ENCODE measurements around the gene HSD17B7. TPM values are rescaled to one million over a fixed set of nuclear protein-coding genes. Genes with fewer than 3 reads are reported as not detected.
"Not testable (repeated sequence)": the region's sequence is repeated elsewhere in the genome, so short reads cannot be mapped to it uniquely, and the experiment has no call there.

Gene HSD17B7
- total and polyA plus RNA-seq, 2 of the 13 experiments (the other 11 are each of a cell fraction or from before 2014, with no cell fraction given) = 43.9 to 84.9 TPM

DNA sequence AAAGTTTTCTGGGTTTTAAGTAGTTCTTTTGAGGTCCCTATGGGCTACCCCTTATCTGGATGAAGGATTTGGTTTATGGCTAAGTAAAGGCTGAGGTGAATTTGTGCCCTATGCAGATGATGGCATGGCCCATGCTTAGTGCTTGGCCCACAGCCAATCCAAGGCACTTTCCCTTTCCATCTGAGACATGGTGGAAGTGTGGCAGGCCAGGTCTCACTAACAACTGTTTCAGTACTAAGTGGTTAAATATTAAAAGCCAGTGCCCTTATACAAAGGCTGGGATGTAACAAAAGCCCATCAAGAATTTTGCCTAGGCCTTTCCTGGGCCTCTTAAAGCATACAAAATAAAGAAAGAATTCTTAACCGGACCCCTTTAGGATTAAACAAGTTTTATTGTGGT is 1.7 kb upstream of the HSD17B7 start:
- peak overlapping the region in 2 of 3 experiments; percentile 13 to 23; a peak in 3 of 6 replicates for H3K4me3 ChIP-seq (replicated peaks in 1 of 3; ENCODE audit: insufficient read depth in 1 of 3, low read depth in 2 of 3, low read length in 3 of 3)
- in situ Hi-C loops (cut with HindIII; ENCODE audit: extremely low pct_ligation_motif_present, low pct_unique_long_range_greater_than_20kb); BruUV-seq (replicated peaks); FAIRE-seq; POLR2A ChIA-PET; H3K9me3 ChIP-seq (ENCODE audit: low read length); H3K36me3 ChIP-seq (replicated peaks in 1 of 2; ENCODE audit: control insufficient read depth in 1 of 2, insufficient read depth in 2 of 2, low read length in 2 of 2); CTCF ChIA-PET (ENCODE audit: low intra/inter-chr PET ratio, low total read pairs); H3K27me3 ChIP-seq (ENCODE audit: control insufficient read depth in 1 of 2, insufficient read depth in 2 of 2, low read length in 2 of 2); intact Hi-C loops (cut with micrococcal nuclease; ENCODE audit: unreplicated experiment); H4K20me1 ChIP-seq (ENCODE audit: insufficient read depth, low read length); TF ChIP-seq CREB1 (IDR thresholded peaks at IDR 0.05): not testable (repeated sequence)
- peak overlapping the region; percentile 75 for H3K27ac ChIP-seq (ENCODE audit: extremely low read length, insufficient read depth, low read length)
- TF ChIP-seq ZFX (CRISPR knock-in tag; IDR thresholded peaks at IDR 0.05; ENCODE audit: low read depth) (peak; percentile 57), DMAP1 (CRISPR knock-in tag; IDR thresholded peaks at IDR 0.05) (0 out of 2 replicates have a peak, but pooled peaks have one; percentile 8), SAP130 (CRISPR knock-in tag; IDR thresholded peaks at IDR 0.05; ENCODE audit: low read depth) (peak; percentile 6; the same call in 1 of the 2 replicates), CREB1 (CRISPR knock-in tag; IDR thresholded peaks at IDR 0.05) (0 out of 2 replicates have a peak, but pooled peaks have one; percentile 15), ZNF652 (CRISPR knock-in tag; IDR thresholded peaks at IDR 0.05; ENCODE audit: borderline replicate concordance, low read depth) (peak; percentile 24; the same call in 1 of the 2 replicates), HOXA3 (CRISPR knock-in tag; IDR thresholded peaks at IDR 0.05) (0 out of 2 replicates have a peak, but pooled peaks have one; percentile 17), TAF1 (CRISPR knock-in tag; IDR thresholded peaks at IDR 0.05) (peak; percentile 19; the same call in 1 of the 2 replicates), ZNF644 (CRISPR knock-in tag; IDR thresholded peaks at IDR 0.05; ENCODE audit: low read depth) (peak; percentile 62; the same call in 1 of the 2 replicates)
- TF ChIP-seq, protein P1, sequence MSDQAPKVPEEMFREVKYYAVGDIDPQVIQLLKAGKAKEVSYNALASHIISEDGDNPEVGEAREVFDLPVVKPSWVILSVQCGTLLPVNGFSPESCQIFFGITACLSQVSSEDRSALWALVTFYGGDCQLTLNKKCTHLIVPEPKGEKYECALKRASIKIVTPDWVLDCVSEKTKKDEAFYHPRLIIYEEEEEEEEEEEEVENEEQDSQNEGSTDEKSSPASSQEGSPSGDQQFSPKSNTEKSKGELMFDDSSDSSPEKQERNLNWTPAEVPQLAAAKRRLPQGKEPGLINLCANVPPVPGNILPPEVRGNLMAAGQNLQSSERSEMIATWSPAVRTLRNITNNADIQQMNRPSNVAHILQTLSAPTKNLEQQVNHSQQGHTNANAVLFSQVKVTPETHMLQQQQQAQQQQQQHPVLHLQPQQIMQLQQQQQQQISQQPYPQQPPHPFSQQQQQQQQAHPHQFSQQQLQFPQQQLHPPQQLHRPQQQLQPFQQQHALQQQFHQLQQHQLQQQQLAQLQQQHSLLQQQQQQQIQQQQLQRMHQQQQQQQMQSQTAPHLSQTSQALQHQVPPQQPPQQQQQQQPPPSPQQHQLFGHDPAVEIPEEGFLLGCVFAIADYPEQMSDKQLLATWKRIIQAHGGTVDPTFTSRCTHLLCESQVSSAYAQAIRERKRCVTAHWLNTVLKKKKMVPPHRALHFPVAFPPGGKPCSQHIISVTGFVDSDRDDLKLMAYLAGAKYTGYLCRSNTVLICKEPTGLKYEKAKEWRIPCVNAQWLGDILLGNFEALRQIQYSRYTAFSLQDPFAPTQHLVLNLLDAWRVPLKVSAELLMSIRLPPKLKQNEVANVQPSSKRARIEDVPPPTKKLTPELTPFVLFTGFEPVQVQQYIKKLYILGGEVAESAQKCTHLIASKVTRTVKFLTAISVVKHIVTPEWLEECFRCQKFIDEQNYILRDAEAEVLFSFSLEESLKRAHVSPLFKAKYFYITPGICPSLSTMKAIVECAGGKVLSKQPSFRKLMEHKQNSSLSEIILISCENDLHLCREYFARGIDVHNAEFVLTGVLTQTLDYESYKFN (CRISPR knock-in tag; conservative IDR thresholded peaks at IDR 0.05) = peak; percentile 34
- WGBS (ENCODE audit: low lambda C conversion rate) = 0% methylated on average over 1 of the region's 1 CpG
- H3K4me1 ChIP-seq (ENCODE audit: insufficient read depth, low read length) = peaks cover 44% of the 10 kb centered on the region
- peaks cover 20% of the 10 kb centered on the region for H3K79me2 ChIP-seq (ENCODE audit: insufficient read depth, low read length)
- DNase-seq (ENCODE audit: low spot score) (peak; percentile 28), ATAC-seq (peak; percentile 28)
- H3K9ac ChIP-seq (ENCODE audit: insufficient read depth, low read depth, low read length) = peak overlapping the region; percentile 70; the same call in 1 of the 2 replicates
- peak overlapping the region; percentile 71 for H3K4me2 ChIP-seq (ENCODE audit: low read depth, low read length)
- peak overlapping the region; percentile 15 for H2AFZ ChIP-seq (ENCODE audit: low read length)
